Activated CD8-positive, alpha-beta memory T cell treated with anti-CD3 and anti-CD28 coated beads for 4 hours (primary cell): Measurements from ENCODE around the gene SCIMP.
"Not testable (repeated sequence)": the region's sequence is repeated elsewhere in the genome, so short reads cannot be mapped to it uniquely, and the experiment has no call there.

ENCODE experiments used
- DNase-seq, 2 donors: peaks; one replicate each; pipeline ENCODE4 v3.0.0-alpha.2; 2020; ENCODE audit warnings: low read depth in 2 of 2

The SCIMP gene

GRCh38 chr17:5184288-5184687 lies 50.4 kb downstream of the SCIMP start:
- peak in 1 of 2 donors; percentile 5 for DNase-seq

GRCh38 chr17:5183410-5183793 lies 51.3 kb downstream of the SCIMP start:
- DNase-seq = no peak

- DNase-seq = no peak
Measured at GRCh38 chr17:5182597-5183409, 51.9 kb downstream of the SCIMP start.

GRCh38 chr17:5181509-5182305 lies 53.0 kb downstream of the SCIMP start:
- DNase-seq = no peak

GRCh38 chr17:5179003-5179402 lies 55.7 kb downstream of the SCIMP start:
- DNase-seq = no peak

GRCh38 chr17:5175027-5175426 lies 59.6 kb downstream of the SCIMP start:
- not testable (repeated sequence) for DNase-seq

GRCh38 chr17:5165791-5166564 lies 68.7 kb downstream of the SCIMP start:
- not testable (repeated sequence) for DNase-seq

GRCh38 chr17:5164436-5164835 lies 70.2 kb downstream of the SCIMP start:
- DNase-seq = no peak

GRCh38 chr17:5161793-5162192 lies 72.9 kb downstream of the SCIMP start:
- not testable (repeated sequence) for DNase-seq

GRCh38 chr17:5160702-5161101 lies 74.0 kb downstream of the SCIMP start:
- DNase-seq = not testable (repeated sequence)
